Right lung (tissue), 5 donors: Measurements from ENCODE around the gene PTP4A1. TPM values are rescaled to one million over a fixed set of nuclear protein-coding genes. Genes with fewer than 3 reads are reported as not detected.
"Not testable (repeated sequence)": the region's sequence is repeated elsewhere in the genome, so short reads cannot be mapped to it uniquely, and the experiment has no call there.

ENCODE experiments used
- DNase-seq, 2 donors: peaks; one replicate each; pipeline ENCODE4 v3.0.0-alpha.2; 2013
- polyA plus RNA-seq, 5 donors: library from polyadenylated mRNA; unstranded; fragments of 120-200 nt; gene quantifications; one replicate each; pipeline versions ENCODE4 v1.2.1 to v1.2.3, GENCODE V29; 2013; ENCODE audit warnings: inconsistent platforms in 1 of 5, low replicate concordance in 1 of 5; ENCODE audit not compliant: insufficient read length in 5 of 5, insufficient read depth in 1 of 5

PTP4A1 gene
- polyA plus RNA-seq, 5 donors, result 49.1 to 104 (median 83.5) TPM

DNA sequence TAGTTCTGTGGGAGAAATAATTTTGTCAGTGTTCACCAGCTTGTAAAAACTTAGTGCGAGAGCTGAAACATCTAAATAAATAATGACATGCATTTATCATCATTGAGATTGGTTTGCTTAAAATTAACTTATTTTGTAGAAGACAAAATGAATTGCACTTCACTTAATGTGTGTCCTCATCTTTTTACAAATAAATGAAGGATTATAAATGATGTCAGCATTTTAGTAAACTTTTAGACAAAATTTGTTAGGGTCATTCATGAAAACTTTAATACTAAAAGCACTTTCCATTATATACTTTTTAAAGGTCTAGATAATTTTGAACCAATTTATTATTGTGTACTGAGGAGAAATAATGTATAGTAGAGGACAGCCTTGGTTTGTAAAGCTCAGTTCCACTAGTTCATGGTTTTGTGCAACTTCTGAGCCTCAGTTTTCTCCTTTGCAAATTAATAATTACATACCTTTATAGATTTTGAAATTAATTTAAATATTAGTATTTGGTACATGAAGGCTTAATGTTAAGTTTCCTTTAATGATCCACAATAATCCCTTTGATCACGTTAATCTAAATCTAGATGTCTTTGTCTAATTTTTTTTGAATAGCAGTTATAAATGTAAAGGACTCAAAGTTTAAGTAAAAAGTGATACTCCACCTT, 9.2 kb downstream of the PTP4A1 start:
- no peak for DNase-seq

DNA sequence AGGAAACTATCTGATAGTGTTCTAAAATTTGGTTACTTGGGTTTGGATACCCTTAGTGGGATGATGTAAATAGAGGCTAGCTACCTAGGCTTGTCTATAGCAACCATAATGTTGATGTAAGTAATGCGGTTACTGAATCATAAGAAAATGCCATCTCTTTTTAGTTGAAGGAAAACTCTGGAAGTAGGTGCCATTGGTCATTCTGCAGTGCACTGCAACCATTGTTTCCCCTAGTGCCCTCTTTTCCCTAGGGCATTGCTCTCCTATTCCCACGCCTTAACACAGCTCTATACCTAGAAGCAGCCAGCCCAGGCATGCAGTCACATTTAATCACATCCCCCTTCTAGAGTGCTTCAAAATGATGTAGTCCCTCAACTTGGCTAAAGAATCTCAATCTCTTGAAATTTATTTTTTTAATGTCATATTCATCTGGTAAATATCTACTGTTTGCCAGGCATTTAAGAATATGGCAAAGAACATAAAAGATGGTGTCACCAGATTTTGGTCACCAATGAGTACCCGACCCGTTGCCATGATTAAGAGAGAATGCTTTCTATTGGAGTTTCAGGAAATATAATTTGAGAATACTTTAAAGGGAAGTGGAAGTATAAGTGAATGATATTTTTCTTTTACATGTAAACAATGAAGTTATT, 10.4 kb downstream of the PTP4A1 start:
- DNase-seq, result no peak

DNA sequence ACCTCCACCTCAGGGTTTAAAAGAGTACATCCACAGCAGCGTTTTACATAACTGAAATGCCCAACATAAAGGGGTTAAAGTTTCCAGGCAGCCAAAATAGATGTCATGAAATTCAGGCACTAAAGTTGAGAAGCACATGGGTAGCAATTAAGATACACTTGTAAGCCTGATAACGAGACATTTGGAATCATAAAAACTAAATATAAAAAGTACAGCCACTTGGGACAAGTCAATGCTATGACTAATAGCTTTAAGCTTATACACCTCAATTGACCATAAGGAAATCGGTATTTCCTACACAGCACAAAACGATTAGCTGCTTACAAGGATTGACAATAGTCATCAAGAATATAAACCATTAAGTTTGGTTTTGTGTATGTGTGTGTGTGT, 11.8 kb downstream of the PTP4A1 start:
- DNase-seq, result no peak

DNA sequence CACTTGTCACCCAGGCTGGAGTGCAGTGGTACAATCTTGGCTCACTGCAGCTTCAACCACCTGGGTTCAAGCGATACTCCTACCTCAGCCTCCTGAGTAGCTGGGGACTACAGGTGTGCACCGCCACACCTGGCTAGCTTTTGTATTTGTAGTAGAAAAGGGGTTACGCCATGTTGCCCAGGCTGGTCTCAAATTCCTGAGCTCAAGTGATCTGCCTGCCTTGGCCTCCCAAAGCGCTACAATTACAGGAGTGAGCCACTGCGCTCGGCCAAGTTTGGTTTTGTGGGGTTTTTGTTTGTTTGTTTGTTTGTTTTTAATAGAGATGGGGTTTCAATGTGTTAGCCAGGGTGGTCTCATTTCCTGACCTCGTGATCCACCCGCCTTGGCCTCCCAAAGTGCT, 12.3 kb downstream of the PTP4A1 start:
- DNase-seq, result no peak

DNA sequence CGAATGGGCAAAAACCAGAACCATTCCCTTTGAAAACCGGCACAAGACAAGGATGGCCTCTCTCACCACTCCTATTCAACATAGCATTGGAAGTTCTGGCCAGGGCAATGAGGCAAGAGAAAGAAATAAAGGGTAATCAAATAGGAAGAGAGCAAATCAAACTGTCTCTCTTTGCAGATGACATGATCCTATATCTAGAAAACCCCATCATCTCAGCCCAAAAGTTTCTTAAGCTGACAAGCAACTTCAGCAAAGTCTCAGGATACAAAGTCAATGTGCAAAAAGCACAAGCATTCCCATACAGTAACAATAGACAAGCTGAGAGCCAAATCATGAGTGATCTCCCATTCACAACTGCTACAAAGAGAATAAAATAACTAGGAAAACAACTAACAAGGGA, 13.4 kb downstream of the PTP4A1 start:
- not testable (repeated sequence) for DNase-seq

DNA sequence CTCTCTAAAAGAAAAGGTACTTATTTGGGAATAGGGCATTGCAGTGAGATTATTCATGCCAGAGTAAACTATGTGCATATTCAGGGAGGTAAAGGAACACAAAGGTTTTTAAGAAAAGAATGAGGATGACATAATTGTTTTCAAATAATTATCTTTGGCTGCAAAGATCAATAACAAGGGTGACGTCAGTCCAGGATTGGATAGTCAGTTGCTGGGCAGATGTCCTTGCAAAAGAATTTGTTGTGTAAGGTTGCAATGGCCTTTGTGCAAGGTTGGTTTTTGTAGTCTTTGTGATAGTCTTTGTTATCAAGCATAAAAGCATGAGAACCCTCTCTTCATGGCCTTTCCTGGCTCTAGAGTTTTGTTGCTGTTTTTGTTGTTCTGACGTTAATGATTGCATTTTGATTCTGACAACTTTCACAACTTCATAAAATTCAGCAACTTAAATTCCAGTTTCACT, 17.7 kb downstream of the PTP4A1 start:
- no peak for DNase-seq

DNA sequence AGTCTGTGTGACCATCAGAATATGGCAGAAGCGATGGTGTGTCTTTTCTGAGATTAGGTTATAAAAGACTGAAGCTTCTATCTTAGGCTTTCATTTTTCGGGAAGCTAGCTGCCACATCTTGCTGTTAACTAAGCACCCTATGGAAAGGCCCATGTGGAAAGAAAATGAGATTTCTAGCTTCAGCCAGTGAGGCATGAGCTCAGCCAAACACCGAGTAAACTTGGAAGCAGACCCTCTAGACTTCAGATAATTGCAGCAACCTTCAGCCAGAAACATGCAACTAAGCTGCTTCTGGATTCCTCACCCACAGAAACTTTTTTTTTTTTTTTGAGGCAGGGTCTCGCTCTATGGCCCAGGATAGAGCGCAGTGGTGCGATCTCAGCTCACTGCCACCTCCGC, 20.6 kb downstream of the PTP4A1 start:
- DNase-seq, result no peak

DNA sequence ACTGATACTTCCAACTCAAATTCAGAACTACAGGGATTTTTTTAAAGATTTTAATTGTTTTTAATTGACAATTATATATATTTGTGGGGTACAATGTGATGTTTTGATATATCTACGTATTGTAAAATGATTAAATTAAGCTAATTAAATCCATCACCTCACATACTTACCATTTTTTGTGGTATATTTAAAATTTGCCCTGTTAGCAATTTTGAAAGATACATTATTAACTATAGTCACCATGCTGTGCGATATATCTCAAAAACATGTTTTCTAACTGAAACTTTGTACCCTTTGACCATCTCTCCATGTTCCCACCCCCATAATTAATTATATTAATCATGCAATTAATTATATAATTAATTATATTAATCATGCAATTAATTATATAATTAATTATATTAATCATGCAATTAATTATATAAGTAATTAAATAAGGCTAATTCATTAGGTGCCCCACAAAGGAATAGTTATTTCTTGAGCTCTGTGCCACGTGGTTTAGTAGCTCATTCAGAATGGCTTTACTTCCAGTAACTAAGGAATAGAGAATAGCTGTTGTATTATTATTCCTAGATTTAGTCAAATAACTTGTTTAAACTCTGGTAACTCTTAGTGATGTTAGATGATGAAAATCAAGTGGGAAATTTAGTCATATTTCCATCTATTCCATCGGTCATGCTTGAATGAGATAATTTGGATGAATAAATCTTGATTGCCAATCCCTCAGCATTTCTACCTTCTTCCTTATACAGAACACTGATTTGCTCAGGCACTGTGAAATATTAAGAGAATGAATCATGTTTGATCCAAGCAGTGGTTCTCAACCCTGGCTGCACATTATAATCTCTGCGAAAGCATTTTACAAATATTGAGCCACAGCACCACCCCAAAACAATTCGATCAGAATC, 25.1 kb downstream of the PTP4A1 start:
- no peak for DNase-seq

DNA sequence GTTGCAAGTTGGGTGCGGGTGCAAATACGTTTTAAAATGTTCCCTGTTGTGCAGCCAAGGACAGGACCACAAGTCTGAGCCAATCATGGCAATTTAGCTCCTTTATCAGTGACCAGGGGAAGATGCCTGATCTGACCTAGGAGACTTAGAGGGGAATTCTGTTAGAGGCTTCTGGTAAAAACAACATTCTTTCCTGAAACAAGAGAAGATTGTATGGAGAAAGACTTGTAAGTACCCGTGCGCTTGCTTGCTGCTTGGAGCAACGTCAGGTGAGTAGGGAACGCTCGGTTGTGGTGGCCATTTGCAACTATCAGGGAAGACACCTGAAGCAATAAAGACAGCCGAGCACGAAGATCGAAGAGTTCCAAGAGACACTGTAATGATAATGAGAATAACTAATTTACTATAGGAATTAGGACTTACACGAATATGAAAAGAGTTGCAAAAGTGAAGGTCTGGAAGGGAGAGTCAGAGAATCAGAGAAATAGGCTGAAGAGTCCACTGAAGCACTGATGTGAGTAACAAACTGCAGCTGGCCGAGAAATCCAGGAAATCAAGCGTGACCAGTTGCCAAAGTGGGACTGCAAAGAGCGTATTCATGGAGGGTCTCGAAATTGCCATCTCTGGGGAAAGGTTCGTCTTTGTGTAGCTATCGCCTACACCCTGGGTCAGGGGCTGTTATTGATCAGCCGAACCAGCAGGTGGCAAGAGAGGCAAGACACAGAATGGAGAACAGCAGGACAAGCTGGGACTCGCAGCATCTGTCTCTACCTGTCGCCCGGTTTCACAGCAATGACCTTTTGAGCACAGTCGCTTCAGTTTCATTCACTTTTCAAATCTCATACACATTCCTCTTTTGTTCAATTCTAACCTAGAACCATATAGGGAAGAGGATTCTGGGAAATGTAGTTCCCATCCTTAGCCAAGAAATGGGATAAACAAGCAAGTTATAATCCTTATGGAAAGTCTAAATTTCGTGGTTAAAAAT, 26.1 kb downstream of the PTP4A1 start:
- DNase-seq, result peak; percentile 69 to 75

DNA sequence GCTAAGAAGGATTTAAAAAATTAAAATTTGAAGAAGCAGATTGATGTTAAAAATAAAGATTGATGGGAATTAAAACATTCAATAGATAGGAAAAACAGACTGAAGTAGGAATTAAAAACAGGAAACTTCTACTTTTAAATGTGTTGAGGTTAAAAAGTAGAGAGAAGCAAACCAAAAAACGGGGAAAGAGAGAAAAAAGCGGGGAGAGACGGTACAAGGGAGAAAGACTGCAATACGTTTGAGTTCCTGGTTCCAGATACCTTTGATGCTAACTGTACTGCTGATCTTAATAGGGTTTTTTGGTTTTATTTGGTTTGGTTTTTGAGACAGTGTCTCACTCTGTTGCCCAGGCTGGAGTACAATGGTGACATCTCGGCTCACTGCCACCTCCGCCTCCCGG, 27.0 kb downstream of the PTP4A1 start:
- no peak for DNase-seq

DNA sequence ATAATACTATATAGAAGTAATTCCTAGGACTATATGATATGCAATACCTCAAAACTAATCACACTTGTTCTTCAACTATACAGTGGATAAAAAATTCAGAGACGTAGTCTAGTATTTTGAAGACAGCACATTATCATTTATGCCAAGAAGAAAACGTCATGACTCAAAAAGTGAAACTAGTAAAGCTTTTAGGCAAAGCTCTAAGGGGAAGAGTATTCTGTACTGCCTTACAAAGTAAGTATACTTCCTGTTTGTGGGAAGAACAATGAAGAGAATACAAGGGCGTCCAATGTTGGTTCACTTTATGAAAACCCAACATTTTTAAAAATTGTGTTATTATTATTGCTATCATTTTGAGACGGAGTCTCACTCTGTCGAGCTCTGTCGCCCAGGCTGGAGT, 27.9 kb downstream of the PTP4A1 start:
- DNase-seq, result no peak

DNA sequence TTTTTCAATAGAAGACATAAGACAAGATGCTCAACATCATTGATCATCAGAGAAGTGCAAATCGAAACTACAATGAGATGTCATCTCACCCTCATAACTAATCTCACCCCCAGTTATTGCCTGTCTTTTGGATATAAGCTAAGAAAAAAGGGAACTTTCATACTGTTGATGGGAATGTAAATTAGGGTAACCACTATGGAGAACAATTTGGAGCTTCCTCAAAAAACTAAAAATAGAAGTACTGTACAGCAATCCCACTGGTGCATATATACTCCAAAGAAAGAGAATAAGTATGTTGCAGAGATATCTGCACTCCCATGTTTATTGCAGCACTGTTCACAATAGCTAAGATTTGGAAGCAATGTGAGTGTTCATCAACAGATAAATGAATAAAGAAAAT, 37.0 kb downstream of the PTP4A1 start:
- no peak for DNase-seq

DNA sequence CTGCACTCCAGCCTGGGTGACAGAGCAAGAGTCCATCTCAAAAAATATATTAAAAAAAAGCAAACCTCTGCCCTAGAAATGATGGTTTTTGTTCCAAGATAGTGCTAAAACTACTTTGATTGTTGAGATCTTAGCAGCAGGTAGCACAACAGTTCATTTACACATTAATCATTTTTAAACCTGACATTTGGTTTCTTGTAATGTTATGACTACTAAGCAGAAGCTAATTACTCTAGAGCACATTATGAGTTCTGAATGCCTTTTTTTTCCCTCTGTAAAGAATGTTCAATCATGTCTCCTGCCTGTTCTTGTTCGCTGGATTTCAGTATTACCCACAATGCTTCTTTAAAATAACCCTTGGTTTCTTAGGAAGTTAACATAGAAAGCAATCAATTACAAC, 38.7 kb downstream of the PTP4A1 start:
- no peak for DNase-seq

DNA sequence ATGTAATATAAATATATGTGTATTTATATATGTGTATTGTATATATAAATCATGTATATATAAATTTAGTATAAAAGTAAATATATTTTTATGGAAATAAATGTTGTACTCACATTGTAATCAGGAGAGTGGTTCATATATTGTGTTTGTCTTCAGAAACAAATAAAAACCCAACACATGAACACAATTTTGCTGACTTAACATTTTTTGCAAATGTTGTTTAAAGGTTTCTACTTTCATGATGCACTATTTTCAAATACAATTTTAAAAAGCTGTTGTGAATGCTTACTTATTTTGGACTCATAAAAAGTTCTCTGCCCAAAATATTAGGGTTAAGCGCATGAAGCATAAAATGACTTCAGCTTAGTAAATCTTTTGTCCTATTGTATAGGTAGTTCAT, 39.3 kb downstream of the PTP4A1 start:
- DNase-seq, result no peak

DNA sequence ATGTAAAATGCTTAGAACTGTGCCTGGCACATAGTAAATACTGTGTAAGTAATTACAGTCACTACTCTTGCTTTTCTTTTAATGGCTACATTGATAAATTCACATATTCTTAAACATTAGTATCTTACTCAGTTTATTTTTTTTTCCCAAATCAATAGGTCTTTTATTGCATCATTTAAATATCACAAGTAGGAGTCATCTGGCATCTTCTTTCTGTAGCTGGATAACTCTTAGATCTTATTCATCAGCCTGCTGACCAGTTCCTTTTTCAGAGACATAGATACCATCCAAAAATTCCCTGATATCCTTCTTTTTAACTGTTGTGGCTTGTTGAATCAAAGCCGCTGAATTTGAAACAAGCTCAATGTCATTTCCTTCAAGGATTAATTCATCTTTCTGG, 43.3 kb downstream of the PTP4A1 start:
- DNase-seq, result no peak

Other genes with a start within 250 kb of the PTP4A1 start
- 10 to 100 TPM; 43.7 to 75.3 (median 71.1) TPM for gene PHF3, start 63.3 kb downstream of the PTP4A1 start, polyA plus RNA-seq